Astrocyte (in vitro differentiated cells and primary cell): Measurements from ENCODE around the gene PIGZ.

Experiments
- EZH2 ChIP-seq: IDR thresholded peaks from 2 replicates; pipeline ENCODE4 v1.6.1; 2012; ENCODE audit warnings: mild to moderate bottlenecking, low read length, inconsistent platforms; ENCODE audit not compliant: insufficient read depth
- TF ChIP-seq, protein P1 (sequence below): IDR thresholded peaks from 2 replicates; pipeline ENCODE4 v1.5.1; 2011; ENCODE audit warnings: low read depth, mild to moderate bottlenecking, inconsistent platforms, low read length, moderate library complexity; ENCODE audit not compliant: insufficient read depth

DNA sequence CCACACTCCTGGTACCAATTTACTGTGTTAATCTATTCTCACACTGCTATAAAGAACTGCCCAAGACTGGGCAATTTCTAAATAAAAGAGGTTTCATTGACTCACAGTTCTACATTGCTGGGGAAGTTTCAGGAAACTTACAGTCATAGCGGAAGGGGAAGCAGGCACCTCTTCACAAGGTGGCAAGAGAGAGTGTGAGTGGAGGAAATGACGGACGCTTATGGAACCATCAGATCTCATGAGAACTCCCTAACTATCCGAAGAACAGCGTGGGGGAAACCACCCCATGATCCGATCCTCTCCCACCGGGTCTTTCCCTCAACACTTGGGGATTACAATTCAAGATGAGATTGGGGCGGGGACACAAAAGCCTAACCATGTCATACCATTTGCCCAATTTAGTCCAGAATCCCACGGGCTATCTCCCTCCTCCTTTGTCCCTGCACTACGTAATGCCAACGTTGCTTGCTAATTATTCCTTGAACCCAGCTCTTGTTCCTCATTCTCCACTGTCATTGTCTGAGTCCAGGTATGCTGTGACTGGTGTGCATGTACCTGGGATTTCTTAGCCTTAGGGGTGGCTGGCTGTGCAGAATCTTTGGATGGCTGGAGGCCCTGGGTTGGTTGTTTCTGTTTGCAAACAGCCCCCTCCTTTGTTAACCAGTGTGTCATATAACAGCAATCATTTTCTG, 3.4 kb downstream of the PIGZ start:
- TF ChIP-seq, protein P1, sequence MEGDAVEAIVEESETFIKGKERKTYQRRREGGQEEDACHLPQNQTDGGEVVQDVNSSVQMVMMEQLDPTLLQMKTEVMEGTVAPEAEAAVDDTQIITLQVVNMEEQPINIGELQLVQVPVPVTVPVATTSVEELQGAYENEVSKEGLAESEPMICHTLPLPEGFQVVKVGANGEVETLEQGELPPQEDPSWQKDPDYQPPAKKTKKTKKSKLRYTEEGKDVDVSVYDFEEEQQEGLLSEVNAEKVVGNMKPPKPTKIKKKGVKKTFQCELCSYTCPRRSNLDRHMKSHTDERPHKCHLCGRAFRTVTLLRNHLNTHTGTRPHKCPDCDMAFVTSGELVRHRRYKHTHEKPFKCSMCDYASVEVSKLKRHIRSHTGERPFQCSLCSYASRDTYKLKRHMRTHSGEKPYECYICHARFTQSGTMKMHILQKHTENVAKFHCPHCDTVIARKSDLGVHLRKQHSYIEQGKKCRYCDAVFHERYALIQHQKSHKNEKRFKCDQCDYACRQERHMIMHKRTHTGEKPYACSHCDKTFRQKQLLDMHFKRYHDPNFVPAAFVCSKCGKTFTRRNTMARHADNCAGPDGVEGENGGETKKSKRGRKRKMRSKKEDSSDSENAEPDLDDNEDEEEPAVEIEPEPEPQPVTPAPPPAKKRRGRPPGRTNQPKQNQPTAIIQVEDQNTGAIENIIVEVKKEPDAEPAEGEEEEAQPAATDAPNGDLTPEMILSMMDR, result no peak
- TF ChIP-seq EZH2, result no peak
